NCI-H1092 treated with DMSO at 0.1 percent for 48 hours (cell line): ENCODE data around the gene STRN4.
"Not testable (repeated sequence)": the region's sequence is repeated elsewhere in the genome, so short reads cannot be mapped to it uniquely, and the experiment has no call there.

ENCODE experiments used
- DNase-seq: peaks from one replicate; lab custom pipeline; 2025; lab: John Stamatoyannopoulos, UW

STRN4 gene

DNA sequence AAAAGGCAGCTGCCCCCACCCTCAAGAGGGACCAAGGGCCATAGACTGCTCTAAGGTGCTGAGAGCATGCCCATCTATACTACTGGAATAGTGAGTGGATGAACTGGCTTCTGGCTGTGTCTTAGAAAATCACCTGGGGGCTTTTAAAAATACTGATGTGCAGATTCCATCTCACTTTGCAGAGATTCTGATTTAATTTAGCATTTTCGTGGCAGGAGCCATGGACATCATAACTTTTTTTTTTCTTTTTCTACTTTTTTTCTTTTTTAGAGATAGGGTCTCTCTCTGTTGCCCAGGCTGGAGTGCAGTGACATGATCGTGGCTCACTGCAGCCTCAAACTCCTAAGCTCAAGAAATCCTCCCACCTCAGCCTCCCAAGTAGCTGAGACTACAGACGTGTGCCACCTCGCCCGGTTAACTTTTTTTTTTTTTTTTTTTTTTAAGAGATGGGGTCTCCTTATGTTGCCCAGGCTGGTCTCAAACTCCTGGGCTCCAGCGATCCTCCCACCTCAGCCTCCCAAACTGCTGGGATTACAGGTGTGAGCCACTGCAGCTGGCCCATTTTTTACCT is 33.4 kb downstream of the STRN4 start:
- not testable (repeated sequence) for DNase-seq

DNA sequence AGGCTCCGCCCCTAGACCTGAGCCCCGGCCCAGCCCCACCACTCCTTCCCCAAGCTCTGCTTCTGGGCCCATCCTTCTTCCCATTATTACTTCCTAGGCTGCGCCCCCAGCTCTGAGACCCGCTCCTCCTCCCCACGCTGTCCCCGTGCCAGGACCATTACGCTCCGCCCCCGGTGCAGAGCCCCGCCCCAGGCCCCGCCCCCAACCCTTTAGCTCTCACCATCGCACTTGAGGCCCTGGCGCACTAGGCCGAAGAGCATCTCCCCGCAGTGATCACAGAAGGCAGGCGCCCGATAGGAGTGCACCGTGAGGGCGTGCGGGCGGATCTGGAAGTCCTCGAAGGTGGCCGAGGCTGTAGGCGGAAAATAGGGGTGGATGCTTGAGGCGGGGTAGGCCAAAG is 35.6 kb downstream of the STRN4 start:
- no peak for DNase-seq

DNA sequence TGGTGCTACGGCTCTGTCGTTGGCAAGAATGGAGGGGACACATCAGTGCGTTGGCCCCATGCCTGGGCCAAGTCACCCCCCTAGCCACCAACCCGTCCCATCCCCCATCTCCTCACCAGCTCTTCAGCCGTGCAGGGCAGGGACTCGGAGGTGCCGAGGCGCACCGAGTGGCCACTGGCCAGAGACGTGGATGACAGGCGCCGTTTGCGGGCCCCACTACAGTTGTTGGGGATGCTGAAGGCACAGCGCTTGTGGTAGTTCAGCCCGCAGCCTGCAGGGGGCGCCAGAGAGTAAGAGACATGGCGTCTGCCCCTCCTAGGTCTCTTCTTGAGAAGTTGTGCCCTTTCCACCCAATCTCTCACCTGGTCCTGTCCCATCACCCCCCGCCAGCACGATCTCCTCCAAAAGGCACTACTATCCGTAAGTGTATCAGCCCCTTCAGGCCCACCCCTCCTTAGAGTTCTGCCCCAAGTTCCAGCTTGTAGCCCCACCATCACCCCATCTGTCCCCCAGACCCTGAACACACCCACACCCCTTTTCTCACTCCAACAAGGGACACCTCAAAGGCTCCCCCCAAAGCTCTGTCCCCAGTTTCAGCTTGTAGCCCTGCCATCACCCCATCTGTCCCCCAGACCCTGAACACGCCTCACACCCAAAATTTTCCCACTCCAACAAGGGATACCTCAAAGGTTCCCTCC is 41.7 kb downstream of the STRN4 start:
- DNase-seq, result peak; percentile 34

DNA sequence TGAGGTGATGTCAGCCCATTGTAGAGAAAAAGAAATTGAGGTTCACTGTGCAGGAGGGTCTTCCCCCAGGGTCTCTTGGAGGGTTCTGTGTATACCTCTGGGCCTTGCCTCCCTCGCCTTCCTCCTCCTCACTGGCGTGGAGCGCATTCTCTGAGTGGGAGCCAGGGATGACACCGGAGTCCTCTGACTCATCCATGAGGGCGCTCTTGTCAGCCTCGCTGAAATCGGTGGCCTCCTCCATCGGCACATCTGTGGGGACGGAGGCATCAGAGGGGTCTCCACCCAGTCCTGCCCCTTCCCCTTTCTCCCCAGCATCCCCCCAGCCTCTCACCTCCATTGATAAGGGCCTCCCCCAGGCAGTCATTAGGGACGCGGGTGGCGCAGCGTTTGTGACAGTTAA is 45.5 kb downstream of the STRN4 start:
- no peak for DNase-seq

DNA sequence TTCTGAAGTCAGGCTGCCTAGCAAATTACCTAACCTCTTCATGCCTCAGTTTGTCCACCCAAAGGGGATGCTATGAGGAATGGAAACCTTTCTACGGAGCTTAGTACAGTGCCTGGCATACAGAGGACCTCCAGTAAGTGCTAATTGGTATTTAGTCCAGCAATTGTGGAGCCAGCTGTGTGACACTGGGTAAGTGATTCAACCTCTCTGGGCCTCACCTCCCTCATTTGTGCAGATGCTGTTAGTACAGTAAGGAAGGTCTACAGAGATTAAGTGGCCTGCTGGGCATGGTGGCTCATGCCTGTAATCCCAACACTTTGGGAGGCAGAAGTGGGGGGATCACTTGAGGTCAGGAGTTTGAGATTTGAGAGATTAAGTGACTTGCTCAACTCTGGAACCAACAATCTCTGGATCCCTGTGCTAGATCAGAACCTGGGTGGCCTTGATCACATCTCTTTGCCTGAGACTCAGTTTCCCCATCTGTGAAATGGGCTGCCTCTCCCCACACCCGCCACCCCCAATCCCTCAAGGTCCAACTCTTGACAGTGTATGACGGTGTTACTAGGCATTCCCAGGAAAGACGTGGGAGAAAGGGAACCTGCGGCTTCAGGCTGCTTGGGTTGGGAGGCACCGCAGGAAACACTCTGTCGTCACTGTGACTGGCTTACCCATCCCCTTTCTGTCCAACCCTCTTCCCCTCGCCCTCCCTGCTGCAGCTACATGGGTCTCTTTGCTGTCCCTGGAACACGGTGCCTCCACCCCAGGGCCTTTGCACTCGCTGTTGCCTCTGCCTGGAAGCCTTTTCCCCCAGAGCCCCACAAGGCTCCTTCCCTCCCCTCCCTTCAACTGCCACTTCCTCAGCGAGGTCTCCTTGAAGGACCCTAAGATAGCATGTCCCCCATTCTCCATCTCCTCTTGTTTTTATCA is 47.6 kb downstream of the STRN4 start:
- no peak for DNase-seq

DNA sequence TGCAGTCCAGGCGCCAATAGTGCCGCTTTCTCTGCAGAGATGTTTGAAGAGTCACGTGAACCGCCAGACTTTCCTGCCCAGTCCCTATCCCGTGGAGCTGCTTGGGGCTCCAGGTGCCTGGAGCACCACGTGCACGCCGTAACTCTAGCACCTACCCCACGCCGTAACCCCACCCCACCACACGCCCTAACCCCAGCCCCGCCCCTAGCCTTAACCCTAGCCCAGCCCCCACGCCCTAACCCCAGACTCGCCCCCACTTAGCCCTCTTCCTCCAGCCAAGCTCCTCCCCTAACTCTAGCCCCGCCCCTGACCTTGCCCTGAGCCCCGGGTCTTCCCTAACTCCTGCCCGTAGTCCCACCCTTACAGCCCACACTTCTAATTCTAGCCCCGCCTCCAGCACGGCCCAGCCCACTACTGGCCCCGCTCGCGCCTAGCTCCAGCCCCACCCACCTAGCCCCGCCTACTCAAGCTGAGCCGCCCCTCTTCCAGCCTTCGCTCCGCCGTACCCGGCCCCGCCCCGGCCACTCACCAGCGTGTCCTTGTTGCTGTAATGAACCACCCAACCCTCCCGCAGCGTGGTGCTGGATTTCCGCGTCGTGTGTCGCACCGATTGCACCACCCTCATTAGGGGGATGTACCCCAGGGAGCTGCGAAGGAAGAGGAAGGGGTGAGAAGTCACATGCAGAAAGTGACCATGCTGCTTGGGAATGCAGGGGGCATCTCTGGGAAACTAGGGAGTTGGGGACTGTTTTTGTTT is 48.9 kb downstream of the STRN4 start:
- no peak for DNase-seq

DNA sequence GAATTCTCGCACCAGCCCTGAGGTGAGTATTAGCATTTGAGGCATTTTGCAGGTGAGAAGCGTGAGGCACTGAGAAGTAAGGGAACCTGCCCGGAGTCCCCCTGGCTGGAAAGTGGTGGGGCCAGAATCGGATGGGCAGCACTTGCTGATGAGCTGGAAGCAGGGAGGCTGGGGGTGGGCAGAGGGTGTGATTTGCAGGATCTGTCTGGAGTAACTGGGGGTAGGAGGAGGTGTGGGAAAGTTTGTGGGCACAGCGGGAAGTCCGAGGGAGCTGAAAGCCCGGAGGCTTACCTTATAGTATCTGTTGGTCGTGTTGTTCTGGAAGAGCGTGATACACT is 49.4 kb downstream of the STRN4 start:
- no peak for DNase-seq

DNA sequence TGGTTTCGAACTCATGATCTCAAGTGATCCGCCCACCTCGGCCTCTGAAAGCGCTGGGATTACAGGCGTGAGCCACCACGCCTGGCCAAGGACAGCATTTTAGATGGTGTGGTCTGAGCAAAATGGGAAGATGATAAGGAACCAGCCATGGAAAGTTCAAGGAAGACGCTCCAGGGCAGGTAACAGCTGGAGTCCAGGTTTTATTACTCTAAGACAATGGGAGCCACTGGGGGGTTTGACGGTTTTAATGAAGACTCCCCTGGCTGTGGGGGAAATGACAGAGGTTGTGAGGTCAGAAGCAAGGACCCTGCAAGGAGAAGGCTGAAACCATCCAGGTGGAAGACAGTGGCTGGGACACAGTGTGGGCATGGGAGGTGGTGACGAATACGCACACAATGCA is 50.2 kb downstream of the STRN4 start:
- no peak for DNase-seq

DNA sequence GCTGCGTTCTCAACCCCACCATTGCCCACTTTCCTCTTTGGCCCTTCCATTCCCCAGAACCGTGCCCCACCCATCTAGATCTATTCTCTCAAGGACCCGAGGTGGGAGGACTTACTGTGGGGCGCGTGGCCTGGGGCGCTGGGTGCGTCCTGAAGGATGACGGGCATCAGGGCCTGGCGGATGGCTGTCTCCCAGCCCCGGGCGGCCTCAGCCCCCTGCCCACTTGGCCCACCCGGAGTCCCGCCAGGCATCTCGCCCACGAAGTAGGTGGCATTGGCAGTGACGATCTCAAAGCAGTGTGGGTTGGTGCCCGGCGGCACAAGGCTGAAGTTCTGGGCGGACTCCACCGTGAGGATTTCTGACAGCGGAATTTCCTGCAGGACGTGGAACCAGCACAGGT is 52.5 kb downstream of the STRN4 start:
- DNase-seq, result no peak

DNA sequence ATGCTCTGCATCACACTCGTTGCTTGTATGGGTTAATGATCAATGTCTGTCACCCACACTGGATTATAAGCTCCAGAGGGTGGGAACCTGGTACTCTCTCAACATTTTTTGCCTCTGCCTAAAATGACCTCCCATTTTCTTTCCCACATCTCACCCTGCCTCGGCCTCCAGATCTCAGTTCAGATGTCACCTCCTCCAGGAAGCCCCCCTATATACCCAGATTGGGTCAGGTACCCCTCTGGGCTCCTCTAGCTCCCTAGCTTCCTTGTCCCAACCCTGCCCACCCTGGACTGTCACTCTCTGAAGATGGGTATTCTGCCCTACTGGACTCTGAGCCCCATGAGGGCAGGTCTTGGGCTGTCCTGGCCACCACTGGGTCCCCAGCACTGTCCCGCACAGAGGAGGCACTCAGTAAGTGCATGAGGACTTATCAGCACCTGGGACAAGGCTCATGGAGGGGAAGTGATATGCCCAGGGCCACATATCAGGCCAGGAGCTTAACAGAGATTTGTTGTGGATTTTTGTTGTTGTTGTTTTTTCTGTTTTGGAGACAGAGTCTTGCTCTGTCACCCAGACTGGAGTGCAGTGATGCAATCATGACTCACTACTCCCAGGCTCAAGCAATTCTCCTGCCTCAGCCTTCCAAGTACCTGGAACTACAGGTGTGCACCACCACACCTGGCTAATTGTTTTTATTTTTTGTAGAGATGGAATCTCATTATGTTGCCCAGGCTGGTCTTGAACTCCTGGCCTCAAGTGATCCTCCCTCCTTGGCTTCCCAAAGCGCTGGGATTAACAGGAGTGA is 53.1 kb downstream of the STRN4 start:
- no peak for DNase-seq

DNA sequence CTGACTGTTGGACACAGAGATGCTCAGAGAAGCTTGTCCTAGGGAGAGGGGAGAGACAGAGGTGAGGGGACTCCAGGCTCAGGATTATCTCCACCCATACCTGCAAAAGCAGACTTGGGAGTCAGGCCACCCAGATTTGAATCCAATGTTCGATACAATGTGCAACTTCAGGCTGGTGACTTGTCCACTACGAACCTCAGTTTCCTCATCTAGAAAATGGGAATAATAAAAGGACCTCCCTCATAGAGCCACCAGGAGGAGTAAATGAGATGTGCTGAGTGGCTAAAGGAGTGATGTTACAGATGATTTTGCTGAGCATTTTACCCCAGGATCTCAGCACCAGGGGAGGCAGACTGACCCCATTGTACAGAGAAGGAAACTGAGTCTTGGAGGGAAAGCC is 54.3 kb downstream of the STRN4 start:
- DNase-seq, result no peak

DNA sequence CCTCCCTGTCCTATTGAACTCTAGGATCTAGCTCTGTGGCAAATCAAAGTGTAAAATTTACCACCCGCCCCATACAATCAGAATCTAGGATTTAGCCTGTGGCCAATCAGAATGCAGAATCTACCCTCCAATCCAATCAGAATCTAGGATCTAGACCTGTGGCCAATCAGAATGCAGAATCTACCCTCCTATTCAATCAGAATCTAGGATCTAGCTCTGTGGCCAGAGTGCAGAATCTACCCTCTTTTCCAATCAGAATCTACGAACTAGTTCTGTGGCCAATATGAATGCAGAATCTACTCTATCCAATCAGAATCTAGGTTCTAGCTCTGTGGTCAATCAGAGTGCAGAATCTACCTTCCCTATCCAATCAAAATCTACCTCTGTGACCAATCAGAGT is 55.1 kb downstream of the STRN4 start:
- no peak for DNase-seq

DNA sequence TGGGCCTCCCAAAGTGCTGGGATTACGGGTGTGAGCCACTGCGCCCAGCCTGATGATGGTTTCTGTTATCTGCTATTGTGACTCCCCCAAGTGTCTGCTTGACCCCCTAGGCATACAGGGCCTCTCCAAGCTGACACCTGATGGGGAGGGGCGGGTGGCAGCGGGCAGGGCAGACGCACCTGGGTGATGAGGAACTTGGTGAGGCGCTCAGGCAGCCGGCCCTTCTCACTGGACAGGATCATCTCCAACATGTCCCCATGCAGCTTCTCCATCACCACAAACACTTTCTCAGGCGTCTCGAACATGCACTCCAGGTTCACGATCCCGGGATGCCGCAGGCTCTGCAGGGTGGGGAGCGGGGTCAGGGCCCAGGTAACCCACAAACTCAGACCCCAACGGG is 56.9 kb downstream of the STRN4 start:
- DNase-seq, result no peak

DNA sequence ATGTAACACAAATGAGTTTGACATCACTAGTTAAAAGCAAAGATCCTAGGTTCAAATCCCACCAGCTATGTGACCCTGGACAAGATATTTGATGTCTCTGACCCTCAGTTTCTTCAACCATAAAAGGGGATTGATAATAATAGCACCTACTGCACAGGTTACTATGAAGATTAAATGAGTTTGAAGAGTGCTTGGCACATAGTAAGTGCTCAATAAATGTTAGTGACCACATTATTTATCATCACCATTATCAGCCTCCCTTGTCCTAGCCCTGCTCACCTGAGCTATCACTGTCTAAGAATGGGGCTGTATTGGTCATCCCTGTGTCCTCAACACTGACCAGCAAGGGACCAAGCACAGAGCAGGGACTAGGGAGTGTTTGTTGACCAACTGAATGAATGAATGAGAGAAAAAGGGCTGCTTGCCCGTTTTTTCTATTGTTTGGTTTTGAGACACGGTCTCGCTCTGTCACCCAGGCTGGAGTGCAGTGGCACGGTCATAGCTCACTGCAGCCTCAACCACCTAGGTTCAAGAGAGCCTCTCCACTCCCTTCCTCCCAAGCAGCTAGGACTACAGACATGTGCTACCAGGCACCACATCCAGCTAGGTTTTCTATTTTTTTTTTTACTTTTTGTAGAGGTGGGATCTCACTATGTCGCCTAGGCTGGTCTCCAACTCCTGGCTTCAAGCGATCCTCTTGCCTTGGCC is 58.7 kb downstream of the STRN4 start:
- DNase-seq, result no peak

DNA sequence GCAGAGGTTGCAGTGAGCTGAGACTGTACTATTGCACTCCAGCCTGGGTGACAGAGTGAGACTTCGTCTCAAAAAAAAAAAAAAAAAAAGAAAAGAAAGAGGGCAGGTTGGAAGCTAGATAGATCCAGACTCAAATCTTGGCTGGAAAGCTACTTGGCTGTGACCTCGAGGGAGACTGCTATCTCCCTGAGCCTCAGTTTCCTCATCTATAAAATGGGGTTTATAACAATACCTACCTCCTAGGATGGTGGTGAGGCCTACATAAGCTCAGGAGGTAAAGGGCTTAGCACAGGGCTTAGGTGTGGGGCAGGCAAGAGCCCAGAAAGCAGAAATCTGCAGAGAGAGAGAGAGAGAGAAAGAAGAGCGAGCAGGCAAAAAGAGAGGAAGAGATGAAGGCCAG is 61.1 kb downstream of the STRN4 start:
- DNase-seq, result no peak

DNA sequence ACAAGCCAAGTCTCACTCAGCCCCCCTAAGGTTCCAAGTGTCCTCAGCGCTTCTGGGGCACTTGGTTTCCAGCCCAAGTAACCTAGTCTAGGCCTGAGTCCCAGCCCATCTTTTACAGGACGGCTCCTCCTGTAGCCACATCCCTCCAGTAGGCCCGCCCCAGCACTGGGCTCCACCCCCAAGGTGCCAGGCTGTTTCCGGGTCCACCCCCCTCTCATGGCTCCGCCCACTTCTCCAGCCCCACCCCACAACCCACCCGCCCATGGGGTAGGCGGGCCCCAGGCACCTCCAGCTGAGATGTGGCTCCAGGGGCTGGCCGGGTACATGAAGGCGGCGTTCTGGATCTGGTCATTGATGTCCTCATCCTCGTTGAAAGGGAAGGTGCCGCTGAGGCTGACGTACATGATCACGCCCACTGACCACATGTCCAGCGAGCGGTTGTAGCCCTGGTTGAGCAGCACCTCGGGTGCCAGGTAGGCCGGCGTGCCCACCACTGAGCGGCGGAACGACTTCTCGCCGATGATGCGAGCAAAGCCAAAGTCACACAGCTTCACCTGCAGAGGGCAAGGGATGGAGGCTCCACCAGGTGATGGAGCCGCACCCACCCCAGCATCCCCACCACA is 68.0 kb downstream of the STRN4 start:
- DNase-seq, result no peak

DNA sequence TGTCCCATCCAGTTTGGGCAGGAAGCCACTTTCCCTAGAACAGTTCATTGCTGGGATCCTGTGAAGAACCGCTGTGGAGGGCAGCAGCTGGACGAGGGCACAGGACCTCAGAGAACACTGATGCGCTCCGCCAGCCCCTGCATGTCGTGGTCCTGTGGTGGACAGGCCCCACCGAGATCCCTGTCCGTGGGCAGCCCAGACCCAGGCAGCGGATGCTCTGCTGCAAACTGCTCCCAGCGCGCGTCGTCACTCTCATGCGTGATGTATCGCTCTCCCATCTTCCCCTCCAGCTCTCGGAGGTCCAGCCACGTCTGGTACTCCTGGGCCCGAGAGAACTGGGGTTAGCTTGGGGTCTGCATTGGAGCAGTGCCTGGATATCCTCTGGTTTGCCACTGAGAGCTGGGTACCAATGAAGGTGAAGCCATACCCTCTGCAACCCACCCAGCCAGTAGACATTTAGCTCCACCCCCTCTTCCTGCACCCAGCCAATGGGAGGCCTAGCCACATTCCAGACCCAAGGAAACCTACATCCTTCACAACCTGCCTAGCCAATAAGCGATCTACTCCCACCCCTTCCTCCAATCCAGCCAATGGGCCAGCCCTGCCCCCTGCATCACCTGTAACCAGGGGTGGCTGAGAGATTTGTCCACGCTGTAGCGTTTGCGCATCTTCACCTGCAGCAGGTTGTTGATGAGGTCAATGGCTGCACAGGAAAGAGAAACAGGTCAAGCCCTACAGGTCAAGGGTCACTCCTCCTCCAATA is 71.7 kb downstream of the STRN4 start:
- no peak for DNase-seq

DNA sequence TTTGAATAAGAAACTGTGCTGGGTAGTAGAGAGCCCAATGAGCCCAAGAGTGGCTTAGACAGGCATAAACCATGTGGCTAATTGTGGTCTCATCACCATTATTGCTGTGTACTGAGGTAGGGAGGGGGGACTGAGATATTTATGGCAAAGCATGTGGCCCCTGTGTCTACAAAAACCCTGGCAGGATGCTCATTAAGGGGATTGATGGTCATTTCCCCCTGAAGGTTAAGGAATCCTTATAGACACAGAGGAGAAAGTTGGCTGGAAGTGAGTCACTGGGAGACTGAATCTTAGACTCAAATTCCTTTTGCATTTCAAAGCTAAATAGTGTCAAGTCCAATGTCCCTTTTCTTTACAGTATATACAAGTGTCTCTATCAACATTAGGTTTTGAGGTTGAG is 75.4 kb downstream of the STRN4 start:
- DNase-seq, result no peak
